ENCODE measurements around the gene KRTAP4-11. TPM values are rescaled to one million over a fixed set of nuclear protein-coding genes. Genes with fewer than 3 reads are reported as not detected.
A peak's percentile ranks its signal among the peaks of the same experiment; 100 is the strongest.
"Not testable (repeated sequence)": the region's sequence is repeated elsewhere in the genome, so short reads cannot be mapped to it uniquely, and the experiment has no call there.

Gene KRTAP4-11
- total RNA-seq, 1 donor from 2014 or later = not detected

DNA sequence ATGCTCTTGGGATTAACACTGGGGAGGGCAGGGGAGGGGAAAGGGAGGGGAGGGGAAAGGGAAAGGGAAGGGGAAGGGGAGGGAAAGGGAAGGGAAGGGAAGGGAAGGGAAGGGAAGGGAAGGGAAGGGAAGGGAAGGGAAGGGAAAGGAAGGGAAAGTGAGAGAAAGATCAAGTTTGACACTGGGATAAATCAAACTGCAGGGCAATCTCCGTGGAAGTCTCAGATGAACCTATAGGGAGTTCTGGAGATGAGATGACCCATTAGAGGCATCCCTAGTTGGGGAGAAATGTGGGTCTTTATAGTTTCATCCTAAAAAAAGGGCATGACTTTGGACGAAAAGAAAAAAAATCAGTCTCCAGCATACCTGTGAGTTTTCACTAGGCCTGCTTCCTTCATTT, 3.6 kb upstream of the KRTAP4-11 start:
- Mint-ChIP-seq H3K9me3 (ENCODE audit: unreplicated experiment) (peaks cover 3% of the 10 kb centered on the region), H3K36me3 (ENCODE audit: unreplicated experiment) (no peaks in the 10 kb centered on the region), H3K4me3 (ENCODE audit: unreplicated experiment) (no peak overlapping the region), H3K27ac (ENCODE audit: unreplicated experiment) (no peak overlapping the region), H3K27me3 (ENCODE audit: unreplicated experiment) (no peaks in the 10 kb centered on the region), H3K4me1 (ENCODE audit: unreplicated experiment) (peaks cover 42% of the 10 kb centered on the region)
- no peak for TF ChIP-seq CTCF (IDR thresholded peaks at IDR 0.05)
- no peak for DNase-seq (ENCODE audit: extremely low spot score, unreplicated experiment)

GRCh38 chr17:41119696-41120690, 1.8 kb upstream of the KRTAP4-11 start:
- H3K27me3 Mint-ChIP-seq (ENCODE audit: unreplicated experiment); DNase-seq (ENCODE audit: extremely low spot score, unreplicated experiment); H3K9me3 Mint-ChIP-seq (ENCODE audit: unreplicated experiment); H3K4me3 Mint-ChIP-seq (ENCODE audit: unreplicated experiment); H3K36me3 Mint-ChIP-seq (ENCODE audit: unreplicated experiment): not testable (repeated sequence)
- H3K4me1 Mint-ChIP-seq (ENCODE audit: unreplicated experiment) = peaks cover 40% of the 10 kb centered on the region
- peak overlapping the region; percentile 11 for H3K27ac Mint-ChIP-seq (ENCODE audit: unreplicated experiment)

DNA sequence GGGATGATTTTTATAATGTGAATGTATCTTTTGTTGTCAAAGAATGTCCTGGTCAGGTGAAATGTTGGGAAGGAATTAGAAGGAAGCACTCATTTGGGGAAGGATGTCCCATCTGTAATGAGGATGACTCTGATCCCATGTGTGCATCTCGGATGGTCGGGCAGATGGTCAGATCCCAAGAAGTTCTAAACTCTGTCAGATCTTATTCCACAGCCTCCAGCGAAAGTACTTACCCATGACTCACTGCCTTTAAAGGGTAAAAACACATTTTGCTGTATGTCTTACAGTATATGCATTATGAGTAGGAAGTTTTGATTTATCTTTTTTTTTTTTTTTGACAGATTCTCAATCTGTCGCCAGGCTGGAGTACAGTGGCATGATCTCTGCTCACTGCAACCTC, 548 bp upstream of the KRTAP4-11 start:
- Mint-ChIP-seq H3K27me3 (ENCODE audit: unreplicated experiment) (no peaks in the 10 kb centered on the region), H3K4me1 (ENCODE audit: unreplicated experiment) (peaks cover 30% of the 10 kb centered on the region), H3K4me3 (ENCODE audit: unreplicated experiment) (no peak overlapping the region), H3K36me3 (ENCODE audit: unreplicated experiment) (no peaks in the 10 kb centered on the region), H3K9me3 (ENCODE audit: unreplicated experiment) (no peaks in the 10 kb centered on the region), H3K27ac (ENCODE audit: unreplicated experiment) (peak overlapping the region; percentile 69)
- no peak for TF ChIP-seq CTCF (IDR thresholded peaks at IDR 0.05)
- no peak for DNase-seq (ENCODE audit: extremely low spot score, unreplicated experiment)

- peaks cover 7% of the 10 kb centered on the region for H3K9me3 Mint-ChIP-seq (ENCODE audit: unreplicated experiment)
- peaks cover 1% of the 10 kb centered on the region for H3K36me3 Mint-ChIP-seq (ENCODE audit: unreplicated experiment)
- H3K4me3 Mint-ChIP-seq (ENCODE audit: unreplicated experiment) = no peak overlapping the region
- no peak overlapping the region for H3K27ac Mint-ChIP-seq (ENCODE audit: unreplicated experiment)
- TF ChIP-seq CTCF (IDR thresholded peaks at IDR 0.05) = no peak
- H3K4me1 Mint-ChIP-seq (ENCODE audit: unreplicated experiment) = peaks cover 26% of the 10 kb centered on the region
- no peak for DNase-seq (ENCODE audit: extremely low spot score, unreplicated experiment)
- no peaks in the 10 kb centered on the region for H3K27me3 Mint-ChIP-seq (ENCODE audit: unreplicated experiment)
Observed at GRCh38 chr17:41116297-41116696, 1.9 kb downstream of the KRTAP4-11 start.

DNA sequence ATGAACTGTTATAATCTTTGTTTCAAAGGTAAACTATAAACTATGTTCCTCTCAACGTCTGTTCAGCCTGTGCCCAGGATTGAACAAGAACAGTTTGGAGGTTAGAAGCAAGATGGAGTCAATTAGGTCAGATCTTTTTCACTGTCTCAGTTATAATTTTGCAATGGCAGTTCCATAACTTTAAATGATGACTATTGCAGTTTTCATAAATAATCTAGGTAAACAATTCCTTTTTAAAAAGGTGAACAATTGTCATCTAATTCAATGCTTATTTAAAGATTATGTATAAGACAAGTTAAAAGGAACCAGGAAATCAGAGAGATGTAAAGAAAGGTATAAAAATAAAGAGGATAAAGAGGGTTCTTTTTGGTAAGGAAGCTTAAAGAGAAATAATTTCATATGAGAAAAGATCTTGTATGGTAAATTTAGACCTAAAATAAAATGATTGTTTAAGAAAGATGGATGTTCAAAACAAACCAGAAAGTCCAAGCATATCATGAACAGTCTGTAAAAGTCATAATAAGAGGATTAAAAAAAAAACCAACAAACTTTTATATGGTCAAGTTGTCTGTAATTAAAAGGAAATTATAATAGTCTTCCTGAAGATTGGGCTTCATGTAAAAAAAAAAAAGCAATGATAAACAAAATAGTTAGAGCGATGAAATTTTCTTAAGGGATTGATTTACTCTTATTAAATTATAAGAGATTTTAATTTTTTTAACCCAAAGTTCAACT, 6.9 kb downstream of the KRTAP4-11 start:
- Mint-ChIP-seq H3K9me3 (ENCODE audit: unreplicated experiment) (peaks cover 11% of the 10 kb centered on the region), H3K36me3 (ENCODE audit: unreplicated experiment) (peaks cover 6% of the 10 kb centered on the region), H3K27ac (ENCODE audit: unreplicated experiment) (no peak overlapping the region), H3K4me1 (ENCODE audit: unreplicated experiment) (peaks cover 3% of the 10 kb centered on the region), H3K4me3 (ENCODE audit: unreplicated experiment) (no peak overlapping the region), H3K27me3 (ENCODE audit: unreplicated experiment) (no peaks in the 10 kb centered on the region)
- TF ChIP-seq CTCF (IDR thresholded peaks at IDR 0.05) = no peak
- DNase-seq (ENCODE audit: extremely low spot score, unreplicated experiment) = no peak

- not testable (repeated sequence) for H3K4me3 Mint-ChIP-seq (ENCODE audit: unreplicated experiment); H3K27me3 Mint-ChIP-seq (ENCODE audit: unreplicated experiment); H3K27ac Mint-ChIP-seq (ENCODE audit: unreplicated experiment); DNase-seq (ENCODE audit: extremely low spot score, unreplicated experiment); H3K36me3 Mint-ChIP-seq (ENCODE audit: unreplicated experiment)
- Mint-ChIP-seq H3K9me3 (ENCODE audit: unreplicated experiment) (peaks cover 11% of the 10 kb centered on the region), H3K4me1 (ENCODE audit: unreplicated experiment) (peaks cover 20% of the 10 kb centered on the region)
Observed at GRCh38 chr17:41108728-41109386, 9.3 kb downstream of the KRTAP4-11 start.

All from osteocyte (in vitro differentiated cells).